IPS-18a (cell line): ENCODE data around the gene SLC46A1.
A peak's percentile ranks its signal among the peaks of the same experiment; 100 is the strongest.

Experiments
- H3K27ac ChIP-seq: one replicate; pipeline ENCODE4 v1.5.1; 2013; ENCODE audit warnings: low read length
- H3K27me3 ChIP-seq: one replicate; pipeline ENCODE4 v1.6.1; 2013; ENCODE audit warnings: mild to moderate bottlenecking, low read length; ENCODE audit not compliant: control insufficient read depth, insufficient read depth
- H3K36me3 ChIP-seq: one replicate; pipeline ENCODE4 v1.6.1; 2013; ENCODE audit warnings: low read depth, low read length; ENCODE audit not compliant: control insufficient read depth
- H3K4me1 ChIP-seq: one replicate; pipeline ENCODE4 v1.6.1; 2013; ENCODE audit warnings: low read depth, low read length; ENCODE audit not compliant: control insufficient read depth
- H3K4me3 ChIP-seq: one replicate; pipeline ENCODE4 v1.5.1; 2013; ENCODE audit warnings: low read length
- H3K9ac ChIP-seq: one replicate; pipeline ENCODE4 v1.6.1; 2013; ENCODE audit warnings: mild to moderate bottlenecking, low read length, moderate library complexity
- H3K9me3 ChIP-seq: one replicate; pipeline ENCODE4 v1.6.1; 2013; ENCODE audit warnings: low read depth, low read length; ENCODE audit not compliant: control insufficient read depth

SLC46A1 gene

DNA sequence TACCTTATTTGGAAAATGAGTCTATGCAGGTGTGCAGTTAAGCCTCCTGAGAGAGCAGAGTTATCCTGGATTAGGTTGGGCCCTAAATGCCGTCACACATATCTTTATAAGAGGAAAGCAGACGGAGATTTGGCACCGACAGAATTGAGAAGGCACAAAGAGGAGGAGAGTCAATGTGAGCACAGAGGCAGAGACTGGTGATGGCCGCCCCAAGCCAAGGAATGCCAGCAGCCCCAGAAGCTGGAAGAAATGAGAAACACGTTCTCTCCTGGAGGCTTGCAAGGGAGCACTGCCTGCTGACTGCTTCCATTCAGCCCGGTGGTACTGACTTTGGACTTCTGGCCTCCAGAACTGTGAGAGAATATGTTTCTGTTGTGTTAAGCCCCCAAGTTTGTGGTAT, 3.2 kb downstream of the SLC46A1 start:
- no peaks in the 10 kb centered on the region for H3K9me3 ChIP-seq
- H3K9ac ChIP-seq, result no peak overlapping the region
- H3K27ac ChIP-seq, result no peak overlapping the region
- peaks cover 49% of the 10 kb centered on the region for H3K4me1 ChIP-seq
- no peak overlapping the region for H3K4me3 ChIP-seq
- H3K36me3 ChIP-seq, result no peaks in the 10 kb centered on the region
- H3K27me3 ChIP-seq, result peaks cover 32% of the 10 kb centered on the region

GRCh38 chr17:28402224-28402630, 3.8 kb downstream of the SLC46A1 start:
- Histone ChIP-seq H3K36me3 (no peaks in the 10 kb centered on the region), H3K27ac (no peak overlapping the region), H3K4me3 (peak overlapping the region; percentile 4), H3K9me3 (no peaks in the 10 kb centered on the region), H3K27me3 (peaks cover 32% of the 10 kb centered on the region), H3K4me1 (peaks cover 43% of the 10 kb centered on the region), H3K9ac (no peak overlapping the region)

DNA sequence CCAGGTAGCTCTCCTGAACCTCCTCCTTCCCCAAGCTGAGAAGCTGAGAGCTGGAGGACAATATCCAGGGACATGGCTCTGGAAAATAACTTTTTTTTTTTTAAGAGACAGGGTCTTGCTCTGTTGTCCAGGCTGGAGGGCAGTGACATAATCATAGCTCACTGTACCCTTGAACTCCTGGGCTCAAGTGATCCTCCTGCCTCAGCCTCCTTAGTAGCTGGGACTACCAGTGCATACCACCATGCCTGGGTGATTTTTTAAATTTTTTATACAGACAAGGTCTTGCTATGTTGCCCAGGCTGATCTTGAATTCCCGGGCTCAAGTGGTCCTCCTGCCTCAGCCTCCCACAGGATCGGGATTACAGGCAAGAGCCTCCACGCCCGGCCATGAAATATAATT, 6.2 kb downstream of the SLC46A1 start:
- H3K4me1 ChIP-seq, result peaks cover 28% of the 10 kb centered on the region
- no peak overlapping the region for H3K27ac ChIP-seq
- H3K36me3 ChIP-seq, result no peaks in the 10 kb centered on the region

DNA sequence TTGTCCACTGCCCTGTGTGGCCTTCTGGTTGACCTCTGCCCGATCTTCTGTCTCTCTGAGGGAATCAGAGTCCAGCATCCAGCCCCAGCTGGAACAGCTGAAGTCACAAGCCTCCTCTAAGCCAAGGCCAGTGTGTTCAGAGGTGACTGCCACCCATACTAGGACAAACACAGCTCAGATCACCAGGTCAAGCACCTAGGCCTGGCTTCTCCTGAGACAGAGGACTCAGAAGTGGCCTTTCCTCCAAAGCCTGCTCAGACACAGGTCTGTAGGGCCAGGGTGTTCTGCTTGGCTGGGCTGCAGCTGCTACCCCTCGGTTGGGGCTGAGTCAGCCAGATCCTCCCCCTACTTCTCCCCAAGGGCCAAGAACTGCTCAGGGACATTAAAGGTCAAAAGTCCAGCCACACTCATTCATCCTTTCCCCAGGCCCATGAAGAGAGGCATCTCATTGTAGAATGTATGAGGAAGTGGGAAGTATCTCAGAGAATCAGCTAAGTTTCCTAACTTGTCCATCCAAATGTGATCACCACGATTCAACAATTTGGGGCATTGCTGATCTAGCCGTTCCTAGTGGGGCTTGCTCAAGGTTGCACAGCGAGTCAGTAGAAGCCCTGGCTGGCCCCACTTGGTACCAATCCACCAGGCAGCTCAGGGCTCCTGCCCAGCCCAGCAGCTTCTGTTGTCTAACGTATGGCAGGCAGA, 7.6 kb downstream of the SLC46A1 start:
- H3K4me1 ChIP-seq, result peaks cover 19% of the 10 kb centered on the region
- H3K9ac ChIP-seq, result no peak overlapping the region
- H3K27me3 ChIP-seq, result peaks cover 15% of the 10 kb centered on the region
- H3K9me3 ChIP-seq, result no peaks in the 10 kb centered on the region
- H3K4me3 ChIP-seq, result no peak overlapping the region
- H3K36me3 ChIP-seq, result no peaks in the 10 kb centered on the region
- no peak overlapping the region for H3K27ac ChIP-seq

More for the DNA sequence above, 6.2 kb downstream of the SLC46A1 start:
- Histone ChIP-seq H3K9ac (no peak overlapping the region), H3K27me3 (peaks cover 29% of the 10 kb centered on the region), H3K4me3 (no peak overlapping the region), H3K9me3 (no peaks in the 10 kb centered on the region)

GRCh38 chr17:28397687-28398279, 8.2 kb downstream of the SLC46A1 start:
- Histone ChIP-seq H3K9me3 (no peaks in the 10 kb centered on the region), H3K4me3 (no peak overlapping the region), H3K9ac (no peak overlapping the region), H3K36me3 (no peaks in the 10 kb centered on the region), H3K4me1 (peaks cover 12% of the 10 kb centered on the region), H3K27me3 (peaks cover 9% of the 10 kb centered on the region), H3K27ac (no peak overlapping the region)

DNA sequence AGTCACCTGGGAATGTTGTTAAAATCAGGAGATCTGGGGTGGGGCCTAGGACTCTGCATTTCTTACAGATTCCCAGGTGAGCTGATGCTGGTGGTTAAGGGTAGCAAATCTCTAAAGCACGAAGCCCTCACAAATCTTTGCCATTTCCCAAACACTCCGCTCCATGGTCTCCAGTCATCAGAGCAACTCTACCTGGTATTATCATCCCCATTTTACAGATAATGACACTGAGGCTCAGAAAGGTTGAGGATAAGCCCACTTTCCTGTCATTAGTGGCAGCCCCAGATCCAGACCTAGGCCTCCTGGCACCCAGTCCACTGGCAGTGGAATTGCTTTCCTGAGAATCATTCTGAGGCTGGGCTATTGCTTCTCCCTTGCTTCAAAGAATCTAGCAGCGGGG, 8.7 kb downstream of the SLC46A1 start:
- Histone ChIP-seq H3K27ac (no peak overlapping the region), H3K36me3 (no peaks in the 10 kb centered on the region), H3K4me3 (no peak overlapping the region), H3K4me1 (peaks cover 7% of the 10 kb centered on the region), H3K9me3 (no peaks in the 10 kb centered on the region), H3K9ac (no peak overlapping the region), H3K27me3 (peaks cover 8% of the 10 kb centered on the region)

DNA sequence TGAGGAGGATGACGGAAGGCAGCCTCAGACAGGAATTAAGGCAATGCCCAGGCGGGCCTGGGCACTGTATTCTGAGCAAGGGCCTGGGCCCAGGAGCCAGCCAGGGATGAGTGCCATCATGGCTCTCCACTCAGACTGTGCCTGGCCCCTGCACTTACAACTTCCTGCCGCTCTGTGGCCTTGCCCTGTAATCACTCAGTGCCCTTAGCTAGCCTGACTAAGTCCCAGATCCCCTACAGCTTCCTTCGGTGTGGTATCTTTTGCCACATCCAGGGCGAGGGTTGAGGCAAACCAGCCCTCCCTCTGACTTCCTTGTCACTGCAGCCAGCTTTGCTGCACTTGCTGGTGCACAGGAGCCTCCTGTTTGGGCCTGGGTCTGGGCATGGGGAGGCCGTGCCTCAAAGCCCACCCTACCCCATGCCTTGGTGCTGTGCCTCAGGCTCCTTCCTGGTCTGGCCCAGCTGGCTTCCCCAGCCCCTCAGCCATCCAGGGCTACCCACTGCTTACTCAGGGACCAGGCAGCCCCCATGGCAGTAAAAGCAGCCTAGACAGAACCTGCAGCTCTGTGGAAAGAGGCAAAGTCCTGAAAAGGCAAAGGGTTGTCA, 9.3 kb downstream of the SLC46A1 start:
- peaks cover 8% of the 10 kb centered on the region for H3K27me3 ChIP-seq
- H3K4me3 ChIP-seq, result no peak overlapping the region
- H3K4me1 ChIP-seq, result peaks cover 2% of the 10 kb centered on the region
- no peaks in the 10 kb centered on the region for H3K36me3 ChIP-seq
- no peak overlapping the region for H3K27ac ChIP-seq
- H3K9ac ChIP-seq, result no peak overlapping the region
- H3K9me3 ChIP-seq, result no peaks in the 10 kb centered on the region

GRCh38 chr17:28395968-28396367, 10.0 kb downstream of the SLC46A1 start:
- Histone ChIP-seq H3K27ac (no peak overlapping the region), H3K9me3 (no peaks in the 10 kb centered on the region), H3K9ac (no peak overlapping the region), H3K4me3 (no peak overlapping the region), H3K36me3 (no peaks in the 10 kb centered on the region), H3K27me3 (peaks cover 3% of the 10 kb centered on the region), H3K4me1 (no peaks in the 10 kb centered on the region)

- no peak overlapping the region for H3K9ac ChIP-seq
- no peaks in the 10 kb centered on the region for H3K27me3 ChIP-seq
- no peak overlapping the region for H3K27ac ChIP-seq
- H3K9me3 ChIP-seq, result no peaks in the 10 kb centered on the region
- H3K4me1 ChIP-seq, result no peaks in the 10 kb centered on the region
- H3K4me3 ChIP-seq, result no peak overlapping the region
- H3K36me3 ChIP-seq, result peaks cover 4% of the 10 kb centered on the region
Measured at GRCh38 chr17:28395426-28395825, 10.6 kb downstream of the SLC46A1 start.

DNA sequence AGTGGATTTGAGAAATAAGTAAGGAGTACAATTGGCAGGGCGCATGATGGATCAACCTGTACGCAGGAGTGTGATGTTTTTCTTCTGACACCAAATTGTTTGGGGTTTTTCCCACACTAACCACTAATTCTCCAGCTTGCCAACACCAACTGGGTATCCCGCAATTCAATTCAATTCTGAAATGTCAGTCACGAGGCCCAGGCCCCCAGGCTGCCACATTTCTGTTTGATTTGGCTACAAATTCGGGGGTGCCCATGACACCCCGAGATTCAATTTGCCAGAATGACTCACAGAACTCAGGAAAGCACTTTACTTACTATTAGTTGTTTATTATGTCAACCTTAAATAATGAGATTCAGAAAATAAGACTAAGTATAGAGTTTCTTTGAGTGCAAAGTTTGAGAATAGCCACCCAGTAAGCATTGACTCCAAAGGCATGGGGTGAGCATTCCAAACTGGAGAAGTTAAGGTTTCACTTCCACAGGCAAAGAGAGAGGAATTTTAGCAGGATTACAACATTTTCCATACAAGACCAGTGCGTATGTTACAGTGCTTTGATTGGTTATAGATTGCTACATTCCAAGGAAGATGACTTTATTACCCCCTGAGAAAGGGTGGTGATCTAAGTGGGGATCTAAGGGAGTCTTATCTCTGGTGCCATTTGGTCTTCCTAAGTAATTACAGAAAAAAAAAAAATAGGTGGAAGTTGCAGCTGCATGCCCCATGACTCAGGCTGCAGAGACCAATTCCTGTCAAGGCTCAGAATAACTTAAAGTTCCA, 11.5 kb downstream of the SLC46A1 start:
- H3K9ac ChIP-seq, result no peak overlapping the region
- no peak overlapping the region for H3K4me3 ChIP-seq
- H3K36me3 ChIP-seq, result peaks cover 4% of the 10 kb centered on the region
- no peak overlapping the region for H3K27ac ChIP-seq
- H3K4me1 ChIP-seq, result no peaks in the 10 kb centered on the region
- no peaks in the 10 kb centered on the region for H3K9me3 ChIP-seq
- H3K27me3 ChIP-seq, result no peaks in the 10 kb centered on the region

GRCh38 chr17:28392491-28392890, 13.5 kb downstream of the SLC46A1 start:
- Histone ChIP-seq H3K27me3 (no peaks in the 10 kb centered on the region), H3K9me3 (no peaks in the 10 kb centered on the region), H3K4me1 (no peaks in the 10 kb centered on the region), H3K27ac (no peak overlapping the region), H3K9ac (no peak overlapping the region), H3K4me3 (no peak overlapping the region), H3K36me3 (peaks cover 8% of the 10 kb centered on the region)
